ENCODE data around the gene ITGB6.

DNA sequence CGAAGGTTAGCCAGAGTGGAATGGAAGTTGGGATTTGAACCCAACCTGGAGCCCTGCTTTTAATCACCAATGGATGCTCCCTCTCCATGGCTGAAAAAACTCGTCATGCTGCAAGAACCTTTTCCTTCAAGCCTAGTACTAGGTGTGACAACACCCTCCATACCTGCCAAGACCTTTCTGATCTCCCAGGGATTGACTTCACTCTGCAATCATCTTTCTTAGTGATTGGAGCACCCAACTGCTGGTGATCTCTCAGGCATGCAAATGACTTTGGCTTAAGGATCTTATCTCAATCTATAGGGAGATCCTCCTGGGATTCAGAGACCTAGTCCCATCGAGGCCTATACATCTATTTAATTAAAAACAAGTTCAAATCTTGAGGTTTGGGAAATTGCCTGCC lies 23.5 kb upstream of the ITGB6 start:
- TF ChIP-seq, protein P1, sequence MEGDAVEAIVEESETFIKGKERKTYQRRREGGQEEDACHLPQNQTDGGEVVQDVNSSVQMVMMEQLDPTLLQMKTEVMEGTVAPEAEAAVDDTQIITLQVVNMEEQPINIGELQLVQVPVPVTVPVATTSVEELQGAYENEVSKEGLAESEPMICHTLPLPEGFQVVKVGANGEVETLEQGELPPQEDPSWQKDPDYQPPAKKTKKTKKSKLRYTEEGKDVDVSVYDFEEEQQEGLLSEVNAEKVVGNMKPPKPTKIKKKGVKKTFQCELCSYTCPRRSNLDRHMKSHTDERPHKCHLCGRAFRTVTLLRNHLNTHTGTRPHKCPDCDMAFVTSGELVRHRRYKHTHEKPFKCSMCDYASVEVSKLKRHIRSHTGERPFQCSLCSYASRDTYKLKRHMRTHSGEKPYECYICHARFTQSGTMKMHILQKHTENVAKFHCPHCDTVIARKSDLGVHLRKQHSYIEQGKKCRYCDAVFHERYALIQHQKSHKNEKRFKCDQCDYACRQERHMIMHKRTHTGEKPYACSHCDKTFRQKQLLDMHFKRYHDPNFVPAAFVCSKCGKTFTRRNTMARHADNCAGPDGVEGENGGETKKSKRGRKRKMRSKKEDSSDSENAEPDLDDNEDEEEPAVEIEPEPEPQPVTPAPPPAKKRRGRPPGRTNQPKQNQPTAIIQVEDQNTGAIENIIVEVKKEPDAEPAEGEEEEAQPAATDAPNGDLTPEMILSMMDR (IDR thresholded peaks at IDR 0.05) = no peak
- TF ChIP-seq EP300 (IDR thresholded peaks at IDR 0.05) = no peak
- TF ChIP-seq POLR2A (IDR thresholded peaks at IDR 0.05) = no peak
